ENCODE data around the gene SC5D.

- TF ChIP-seq GATA2 (IDR thresholded peaks at IDR 0.05; ENCODE audit: low read depth, low read length), result no peak
- TF ChIP-seq GATA3 (IDR thresholded peaks at IDR 0.05; ENCODE audit: low read depth, low read length), result no peak
These were observed 37.3 kb downstream of the SC5D start for GRCh38 chr11:121329781-121330395.
